ENCODE results near the gene FMO4. TPM values are rescaled to one million over a fixed set of nuclear protein-coding genes. Genes with fewer than 3 reads are reported as not detected.

The FMO4 gene
- total RNA-seq, 1 experiment from 2014 or later: 0.98 TPM

DNA sequence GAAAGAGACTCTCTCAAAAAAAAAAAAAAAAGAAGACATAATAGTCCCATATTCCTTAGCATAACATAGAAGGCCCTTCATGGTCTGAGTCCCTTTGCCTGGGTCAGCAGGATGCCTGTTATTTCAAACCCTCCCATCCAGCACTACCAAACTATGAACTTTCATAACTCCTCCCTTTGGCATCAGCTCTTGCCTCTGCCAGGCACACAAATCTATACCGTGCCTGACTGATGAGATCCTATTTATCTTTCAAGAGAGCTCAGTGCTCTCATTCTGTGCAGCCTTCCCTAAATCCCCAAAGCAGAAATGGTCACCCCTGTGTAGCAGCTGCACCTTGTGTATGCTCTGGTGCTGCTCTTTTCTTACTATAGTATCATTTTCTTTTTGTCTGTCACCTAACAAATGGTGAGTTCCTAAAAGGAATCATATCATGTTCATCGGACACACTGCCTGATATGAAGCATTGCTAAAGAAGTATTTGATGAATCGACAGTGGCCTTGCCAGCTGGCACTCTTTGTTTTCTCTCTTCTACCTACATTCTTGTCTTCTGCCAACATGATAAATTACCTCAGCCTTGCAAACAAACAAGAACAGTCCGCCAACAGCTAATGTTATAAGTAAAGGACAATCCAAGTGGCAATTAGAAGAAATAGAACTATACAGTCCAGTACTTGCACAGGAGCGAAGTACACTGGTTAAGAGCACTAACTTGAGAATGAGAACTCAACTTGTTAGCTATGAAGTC, 29.9 kb downstream of the FMO4 start:
- no peaks in the 10 kb centered on the region for H3K36me3 ChIP-seq (ENCODE audit: low read depth, low read length)
- ATAC-seq: no peak
- ChIA-PET CTCF (no interaction called here), POLR2A (ENCODE audit: unreplicated experiment) (interaction anchor here (0.7 kb wide), 1 partner anchor 10 kb away, joined by 3 read pairs; no protein-coding TSS in a partner anchor)
- no peaks in the 10 kb centered on the region for H3K27me3 ChIP-seq (ENCODE audit: low read length)
- BruUV-seq (replicated peaks): no TSS peak
- no peaks in the 10 kb centered on the region for H3K4me1 ChIP-seq (ENCODE audit: insufficient read depth, low read length)
- H3K9ac ChIP-seq (ENCODE audit: low read length): no peak overlapping the region
- H3K4me2 ChIP-seq (ENCODE audit: low read length): no peak overlapping the region
- no peaks in the 10 kb centered on the region for H3K79me2 ChIP-seq (ENCODE audit: low read length)
- no peaks in the 10 kb centered on the region for H3K9me3 ChIP-seq (ENCODE audit: low read length)
- no peak for TF ChIP-seq EZH2phosphoT487 (IDR thresholded peaks at IDR 0.05; ENCODE audit: borderline replicate concordance, low read length)
- no peaks in the 10 kb centered on the region for H3K9me2 ChIP-seq (replicated peaks; ENCODE audit: low read length)
- no peaks in the 10 kb centered on the region for H4K20me1 ChIP-seq (ENCODE audit: low read length)
- H3K4me3 ChIP-seq (ENCODE audit: low read length): no peak overlapping the region
- no peak overlapping the region for H2AFZ ChIP-seq (ENCODE audit: low read length)
- no peak overlapping the region for H3K27ac ChIP-seq (ENCODE audit: low read length)
- intact Hi-C loops (cut with micrococcal nuclease): no loop called here
- H3F3A ChIP-seq (ENCODE audit: low read length, unreplicated experiment): no peaks in the 10 kb centered on the region
- DNase-seq: no peak

DNA sequence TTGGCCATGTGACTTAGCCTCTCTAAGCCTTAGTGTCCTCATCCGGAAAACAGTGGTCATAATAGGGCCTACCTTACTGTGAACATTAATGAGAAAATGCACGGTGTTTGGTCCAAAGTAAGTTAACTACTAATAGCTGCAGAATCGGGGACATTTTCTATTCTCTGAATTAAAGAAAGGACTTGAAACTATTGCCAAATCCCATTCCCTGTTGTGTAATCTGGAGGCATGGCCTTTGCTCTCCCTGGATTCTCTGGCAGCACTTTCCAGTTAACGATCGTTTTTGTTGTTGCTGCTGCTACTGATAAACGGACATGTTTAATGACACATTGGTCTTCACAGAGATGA, 30.5 kb downstream of the FMO4 start:
- Histone ChIP-seq H3K9me2 (replicated peaks; ENCODE audit: low read length) (no peaks in the 10 kb centered on the region), H3K4me2 (ENCODE audit: low read length) (no peak overlapping the region), H3K4me3 (ENCODE audit: low read length) (no peak overlapping the region), H3K79me2 (ENCODE audit: low read length) (no peaks in the 10 kb centered on the region), H3K27me3 (ENCODE audit: low read length) (no peaks in the 10 kb centered on the region), H3F3A (ENCODE audit: low read length, unreplicated experiment) (no peaks in the 10 kb centered on the region), H3K36me3 (ENCODE audit: low read depth, low read length) (no peaks in the 10 kb centered on the region), H3K27ac (ENCODE audit: low read length) (no peak overlapping the region), H3K4me1 (ENCODE audit: insufficient read depth, low read length) (no peaks in the 10 kb centered on the region), H2AFZ (ENCODE audit: low read length) (no peak overlapping the region), H4K20me1 (ENCODE audit: low read length) (no peaks in the 10 kb centered on the region), H3K9me3 (ENCODE audit: low read length) (no peaks in the 10 kb centered on the region), H3K9ac (ENCODE audit: low read length) (no peak overlapping the region)
- ChIA-PET POLR2A (ENCODE audit: unreplicated experiment) (interaction anchor here (0.7 kb wide), 1 partner anchor 11 kb away, joined by 3 read pairs; no protein-coding TSS in a partner anchor), CTCF (no interaction called here)
- BruUV-seq (replicated peaks): no TSS peak
- TF ChIP-seq EZH2 (IDR thresholded peaks at IDR 0.05; ENCODE audit: low read length, unreplicated experiment): no peak
- TF ChIP-seq, protein P1, sequence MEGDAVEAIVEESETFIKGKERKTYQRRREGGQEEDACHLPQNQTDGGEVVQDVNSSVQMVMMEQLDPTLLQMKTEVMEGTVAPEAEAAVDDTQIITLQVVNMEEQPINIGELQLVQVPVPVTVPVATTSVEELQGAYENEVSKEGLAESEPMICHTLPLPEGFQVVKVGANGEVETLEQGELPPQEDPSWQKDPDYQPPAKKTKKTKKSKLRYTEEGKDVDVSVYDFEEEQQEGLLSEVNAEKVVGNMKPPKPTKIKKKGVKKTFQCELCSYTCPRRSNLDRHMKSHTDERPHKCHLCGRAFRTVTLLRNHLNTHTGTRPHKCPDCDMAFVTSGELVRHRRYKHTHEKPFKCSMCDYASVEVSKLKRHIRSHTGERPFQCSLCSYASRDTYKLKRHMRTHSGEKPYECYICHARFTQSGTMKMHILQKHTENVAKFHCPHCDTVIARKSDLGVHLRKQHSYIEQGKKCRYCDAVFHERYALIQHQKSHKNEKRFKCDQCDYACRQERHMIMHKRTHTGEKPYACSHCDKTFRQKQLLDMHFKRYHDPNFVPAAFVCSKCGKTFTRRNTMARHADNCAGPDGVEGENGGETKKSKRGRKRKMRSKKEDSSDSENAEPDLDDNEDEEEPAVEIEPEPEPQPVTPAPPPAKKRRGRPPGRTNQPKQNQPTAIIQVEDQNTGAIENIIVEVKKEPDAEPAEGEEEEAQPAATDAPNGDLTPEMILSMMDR (conservative IDR thresholded peaks at IDR 0.05; ENCODE audit: low read depth, low read length): no peak
- TF ChIP-seq EZH2phosphoT487 (IDR thresholded peaks at IDR 0.05; ENCODE audit: borderline replicate concordance, low read length): no peak
- intact Hi-C loops (cut with micrococcal nuclease): no loop called here
- ATAC-seq (no peak), DNase-seq (no peak)

DNA sequence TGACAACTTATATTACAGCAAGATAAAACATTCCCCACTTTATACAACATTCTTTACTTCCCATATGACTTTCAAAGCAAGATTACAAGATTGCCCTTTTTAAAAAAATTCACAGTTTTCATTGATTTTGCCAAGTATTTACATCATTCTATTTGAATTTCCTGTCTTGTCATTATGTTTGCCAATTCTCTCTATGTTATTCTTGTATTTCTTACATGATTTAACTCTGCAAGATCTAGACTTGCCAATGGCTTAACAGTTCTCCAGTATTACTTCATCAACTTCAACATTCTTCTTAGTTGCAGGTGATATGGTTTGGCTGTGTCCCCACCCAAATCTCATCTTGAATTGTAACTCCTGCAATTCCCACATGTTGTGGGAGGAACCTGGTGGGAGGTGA, 31.6 kb downstream of the FMO4 start:
- Histone ChIP-seq H3K79me2 (ENCODE audit: low read length) (no peaks in the 10 kb centered on the region), H3K36me3 (ENCODE audit: low read depth, low read length) (no peaks in the 10 kb centered on the region), H3K4me1 (ENCODE audit: insufficient read depth, low read length) (no peaks in the 10 kb centered on the region), H3F3A (ENCODE audit: low read length, unreplicated experiment) (no peaks in the 10 kb centered on the region), H3K9me2 (replicated peaks; ENCODE audit: low read length) (no peaks in the 10 kb centered on the region), H3K27ac (ENCODE audit: low read length) (no peak overlapping the region), H2AFZ (ENCODE audit: low read length) (no peak overlapping the region), H3K4me2 (ENCODE audit: low read length) (no peak overlapping the region), H3K9ac (ENCODE audit: low read length) (no peak overlapping the region), H3K4me3 (ENCODE audit: low read length) (no peak overlapping the region), H3K9me3 (ENCODE audit: low read length) (no peaks in the 10 kb centered on the region), H4K20me1 (ENCODE audit: low read length) (no peaks in the 10 kb centered on the region), H3K27me3 (ENCODE audit: low read length) (no peaks in the 10 kb centered on the region)
- POLR2A ChIA-PET (ENCODE audit: unreplicated experiment): no interaction called here
- intact Hi-C loops (cut with micrococcal nuclease): no loop called here
- ATAC-seq: no peak
- CTCF ChIA-PET: no interaction called here
- DNase-seq: no peak
- BruUV-seq (replicated peaks): no TSS peak
- no peak for TF ChIP-seq EZH2phosphoT487 (IDR thresholded peaks at IDR 0.05; ENCODE audit: borderline replicate concordance, low read length)
- TF ChIP-seq, protein P1 (conservative IDR thresholded peaks at IDR 0.05; ENCODE audit: low read depth, low read length): no peak
- no peak for TF ChIP-seq EZH2 (IDR thresholded peaks at IDR 0.05; ENCODE audit: low read length, unreplicated experiment)
